ENCODE results near the gene MPV17.
"Not testable (repeated sequence)": the region's sequence is repeated elsewhere in the genome, so short reads cannot be mapped to it uniquely, and the experiment has no call there.

Gene MPV17

GRCh38 chr2:27322766-27323595 lies at the start of gene MPV17:
Gene MPV17 (minus strand): TSS chr2:27323097. CDS start chr2:27322517, 580 bp downstream.
- H3K27me3 Mint-ChIP-seq, result no peaks in the 10 kb centered on the region
- peak; percentile 71 to 75 for DNase-seq (ENCODE audit: low spot score in 2 of 2)
- ATAC-seq (ENCODE audit: low read depth), result peak; percentile 95
- H3K27ac Mint-ChIP-seq, result peak within 1 kb of the TSS; percentile 99
- H3K4me1 Mint-ChIP-seq, result peaks cover 13% of the 10 kb centered on the region
- peak within 1 kb of the TSS; percentile 99 for H3K4me3 Mint-ChIP-seq
- H3K9me3 Mint-ChIP-seq, result no peaks in the 10 kb centered on the region
- peaks cover 21% of the 10 kb centered on the region for H3K36me3 Mint-ChIP-seq

- ATAC-seq (ENCODE audit: low read depth), result peak; percentile 25
- peaks cover 28% of the 10 kb centered on the region for H3K4me1 Mint-ChIP-seq
- H3K27me3 Mint-ChIP-seq, result no peaks in the 10 kb centered on the region
- H3K36me3 Mint-ChIP-seq, result peaks cover 31% of the 10 kb centered on the region
- peak overlapping the region; percentile 88 for H3K4me3 Mint-ChIP-seq
- peak; percentile 39 to 42 for DNase-seq (ENCODE audit: low spot score in 2 of 2)
- no peaks in the 10 kb centered on the region for H3K9me3 Mint-ChIP-seq
- peak overlapping the region; percentile 85 for H3K27ac Mint-ChIP-seq
Measured at GRCh38 chr2:27370816-27371620, 48.1 kb upstream of the MPV17 start.

GRCh38 chr2:27370026-27370815 lies 47.3 kb upstream of the MPV17 start, which contains the start of the genes EIF2B4 and SNX17:
Gene EIF2B4 (minus strand): TSS chr2:27370338. CDS start chr2:27370314, 24 bp downstream.
Gene SNX17 (plus strand): TSS chr2:27370616. CDS start chr2:27370744, 128 bp downstream.
- Mint-ChIP-seq H3K27ac (peak within 1 kb of the TSS; percentile 85), H3K36me3 (peaks cover 30% of the 10 kb centered on the region), H3K27me3 (no peaks in the 10 kb centered on the region), H3K9me3 (no peaks in the 10 kb centered on the region), H3K4me3 (peak within 1 kb of the TSS; percentile 88), H3K4me1 (peaks cover 28% of the 10 kb centered on the region)
- DNase-seq (ENCODE audit: low spot score in 2 of 2), result peak; percentile 97 to 98
- ATAC-seq (ENCODE audit: low read depth), result peak; percentile 85

- peak overlapping the region; percentile 88 for H3K4me3 Mint-ChIP-seq
Measured at GRCh38 chr2:27369471-27370025, 46.7 kb upstream of the MPV17 start.

GRCh38 chr2:27363933-27364332 lies 41.0 kb upstream of the MPV17 start:
- no peak for DNase-seq (ENCODE audit: low spot score in 2 of 2)
- Mint-ChIP-seq H3K4me3 (no peak overlapping the region), H3K27me3 (no peaks in the 10 kb centered on the region), H3K9me3 (no peaks in the 10 kb centered on the region), H3K4me1 (peaks cover 3% of the 10 kb centered on the region), H3K27ac (no peak overlapping the region), H3K36me3 (peaks cover 19% of the 10 kb centered on the region)
- ATAC-seq (ENCODE audit: low read depth), result no peak

More at GRCh38 chr2:27369471-27370025, 46.7 kb upstream of the MPV17 start:
- H3K36me3 Mint-ChIP-seq, result peaks cover 26% of the 10 kb centered on the region
- no peaks in the 10 kb centered on the region for H3K27me3 Mint-ChIP-seq
- no peaks in the 10 kb centered on the region for H3K9me3 Mint-ChIP-seq
- peak overlapping the region; percentile 83 for H3K27ac Mint-ChIP-seq
- no peak for DNase-seq (ENCODE audit: low spot score in 2 of 2)
- ATAC-seq (ENCODE audit: low read depth), result no peak
- H3K4me1 Mint-ChIP-seq, result peaks cover 26% of the 10 kb centered on the region

- peaks cover 18% of the 10 kb centered on the region for H3K36me3 Mint-ChIP-seq
- ATAC-seq (ENCODE audit: low read depth), result no peak
- DNase-seq (ENCODE audit: low spot score in 2 of 2), result no peak
- H3K27me3 Mint-ChIP-seq, result no peaks in the 10 kb centered on the region
- no peak overlapping the region for H3K27ac Mint-ChIP-seq
- H3K9me3 Mint-ChIP-seq, result no peaks in the 10 kb centered on the region
- H3K4me1 Mint-ChIP-seq, result peaks cover 7% of the 10 kb centered on the region
- H3K4me3 Mint-ChIP-seq, result no peak overlapping the region
Measured at GRCh38 chr2:27362678-27363420, 40.0 kb upstream of the MPV17 start.

GRCh38 chr2:27356382-27357181 lies 33.7 kb upstream of the MPV17 start, which contains the start of gene GTF3C2:
Gene GTF3C2 (minus strand): TSS chr2:27356764. CDS start chr2:27343554, 13,210 bp downstream.
- H3K27me3 Mint-ChIP-seq, result no peaks in the 10 kb centered on the region
- ATAC-seq (ENCODE audit: low read depth) (peak; percentile 83), DNase-seq (ENCODE audit: low spot score in 2 of 2) (peak; percentile 88)
- H3K4me1 Mint-ChIP-seq, result peaks cover 27% of the 10 kb centered on the region
- H3K27ac Mint-ChIP-seq, result peak within 1 kb of the TSS; percentile 97
- peak within 1 kb of the TSS; percentile 97 for H3K4me3 Mint-ChIP-seq
- H3K36me3 Mint-ChIP-seq, result no peaks in the 10 kb centered on the region
- no peaks in the 10 kb centered on the region for H3K9me3 Mint-ChIP-seq

- Mint-ChIP-seq H3K27me3 (no peaks in the 10 kb centered on the region), H3K4me1 (peaks cover 27% of the 10 kb centered on the region), H3K9me3 (no peaks in the 10 kb centered on the region), H3K4me3 (peak overlapping the region; percentile 97), H3K27ac (peak overlapping the region; percentile 97), H3K36me3 (no peaks in the 10 kb centered on the region)
- DNase-seq (ENCODE audit: low spot score in 2 of 2) (no peak), ATAC-seq (ENCODE audit: low read depth) (peak; percentile 21)
Measured at GRCh38 chr2:27356056-27356381, 33.1 kb upstream of the MPV17 start.

GRCh38 chr2:27354597-27354927 lies 31.7 kb upstream of the MPV17 start:
- ATAC-seq (ENCODE audit: low read depth) (no peak), DNase-seq (ENCODE audit: low spot score in 2 of 2) (no peak)
- no peak overlapping the region for H3K27ac Mint-ChIP-seq
- no peaks in the 10 kb centered on the region for H3K27me3 Mint-ChIP-seq
- peaks cover 4% of the 10 kb centered on the region for H3K36me3 Mint-ChIP-seq
- peaks cover 32% of the 10 kb centered on the region for H3K4me1 Mint-ChIP-seq
- H3K9me3 Mint-ChIP-seq, result no peaks in the 10 kb centered on the region
- H3K4me3 Mint-ChIP-seq, result no peak overlapping the region

GRCh38 chr2:27353762-27354596 lies 31.1 kb upstream of the MPV17 start:
- Mint-ChIP-seq H3K4me1 (peaks cover 32% of the 10 kb centered on the region), H3K36me3 (peaks cover 5% of the 10 kb centered on the region), H3K27ac (peak overlapping the region; percentile 24), H3K9me3 (no peaks in the 10 kb centered on the region), H3K27me3 (no peaks in the 10 kb centered on the region), H3K4me3 (peak overlapping the region; percentile 15)
- ATAC-seq (ENCODE audit: low read depth) (no peak), DNase-seq (ENCODE audit: low spot score in 2 of 2) (no peak)

GRCh38 chr2:27353386-27353761 lies 30.5 kb upstream of the MPV17 start:
- H3K27me3 Mint-ChIP-seq; DNase-seq (ENCODE audit: low spot score in 2 of 2); ATAC-seq (ENCODE audit: low read depth); H3K4me3 Mint-ChIP-seq; H3K36me3 Mint-ChIP-seq; H3K9me3 Mint-ChIP-seq: not testable (repeated sequence)
- Mint-ChIP-seq H3K27ac (peak overlapping the region; percentile 24), H3K4me1 (peaks cover 30% of the 10 kb centered on the region)

Measured in memory B cell (primary cell).